Esophagus squamous epithelium (tissue), 4 donors: ENCODE results near the gene SHISA4.

Experiments used
- POLR2A ChIP-seq, 4 donors: fragments of 450-650 bp; IDR thresholded peaks; one replicate each; pipeline ENCODE4 v1.6.1; 2017; ENCODE audit warnings: antibody characterized with exemption in 4 of 4, mild to moderate bottlenecking in 4 of 4, moderate library complexity in 3 of 4
- TF ChIP-seq, protein P1 (sequence below), 6 experiments: fragments of 450-650 bp in 4 of 6; fragments of 200-600 bp in 2 of 6; sonication (generic) in 2 of 6; IDR thresholded peaks; one replicate each; pipeline ENCODE4 v1.5.1; 2016 to 2019; ENCODE audit warnings: antibody characterized with exemption in 6 of 6, mild to moderate bottlenecking in 4 of 6, moderate library complexity in 4 of 6

DNA sequence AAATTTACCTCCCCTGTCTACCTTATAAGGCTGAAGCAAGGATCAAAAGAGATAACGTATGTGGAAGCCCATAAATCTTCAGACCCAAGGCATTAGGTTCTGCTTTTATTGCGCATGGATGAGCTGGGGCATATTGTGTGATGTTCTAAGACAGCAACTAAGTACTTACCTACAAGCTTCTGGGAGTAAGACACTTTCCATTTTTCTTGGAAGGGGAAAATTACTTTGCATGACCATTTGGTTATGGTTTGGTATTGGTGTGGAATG, 36.5 kb downstream of the SHISA4 start:
- TF ChIP-seq, protein P1, sequence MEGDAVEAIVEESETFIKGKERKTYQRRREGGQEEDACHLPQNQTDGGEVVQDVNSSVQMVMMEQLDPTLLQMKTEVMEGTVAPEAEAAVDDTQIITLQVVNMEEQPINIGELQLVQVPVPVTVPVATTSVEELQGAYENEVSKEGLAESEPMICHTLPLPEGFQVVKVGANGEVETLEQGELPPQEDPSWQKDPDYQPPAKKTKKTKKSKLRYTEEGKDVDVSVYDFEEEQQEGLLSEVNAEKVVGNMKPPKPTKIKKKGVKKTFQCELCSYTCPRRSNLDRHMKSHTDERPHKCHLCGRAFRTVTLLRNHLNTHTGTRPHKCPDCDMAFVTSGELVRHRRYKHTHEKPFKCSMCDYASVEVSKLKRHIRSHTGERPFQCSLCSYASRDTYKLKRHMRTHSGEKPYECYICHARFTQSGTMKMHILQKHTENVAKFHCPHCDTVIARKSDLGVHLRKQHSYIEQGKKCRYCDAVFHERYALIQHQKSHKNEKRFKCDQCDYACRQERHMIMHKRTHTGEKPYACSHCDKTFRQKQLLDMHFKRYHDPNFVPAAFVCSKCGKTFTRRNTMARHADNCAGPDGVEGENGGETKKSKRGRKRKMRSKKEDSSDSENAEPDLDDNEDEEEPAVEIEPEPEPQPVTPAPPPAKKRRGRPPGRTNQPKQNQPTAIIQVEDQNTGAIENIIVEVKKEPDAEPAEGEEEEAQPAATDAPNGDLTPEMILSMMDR (IDR thresholded peaks at IDR 0.05): no peak
- TF ChIP-seq POLR2A (IDR thresholded peaks at IDR 0.05): no peak
